ELF-1 (cell line): ENCODE measurements around the gene CYP4F2.
"Not testable (repeated sequence)": the region's sequence is repeated elsewhere in the genome, so short reads cannot be mapped to it uniquely, and the experiment has no call there.

Source experiments
- DNase-seq: peaks from one replicate; pipeline ENCODE4 v3.0.0-alpha.2; 2016; ENCODE audit warnings: low read depth, low spot score

The CYP4F2 gene

GRCh38 chr19:15897738-15898276 lies at the start of gene CYP4F2:
Gene CYP4F2 (minus strand): TSS chr19:15898074. CDS start chr19:15897611, 463 bp downstream.
- DNase-seq: no peak

GRCh38 chr19:15945301-15945700 lies 47.4 kb upstream of the CYP4F2 start:
- DNase-seq: no peak

- DNase-seq: no peak
Measured at GRCh38 chr19:15944401-15944800, 46.5 kb upstream of the CYP4F2 start.

- DNase-seq: no peak
Measured at GRCh38 chr19:15937771-15938170, 39.9 kb upstream of the CYP4F2 start.

GRCh38 chr19:15936950-15937349 lies 39.1 kb upstream of the CYP4F2 start:
- no peak for DNase-seq

- no peak for DNase-seq
Measured at GRCh38 chr19:15936173-15936572, 38.3 kb upstream of the CYP4F2 start.

GRCh38 chr19:15935167-15935702 lies 37.4 kb upstream of the CYP4F2 start:
- DNase-seq: no peak

- no peak for DNase-seq
Measured at GRCh38 chr19:15934332-15935078, 36.6 kb upstream of the CYP4F2 start, which contains the start of gene CYP4F11. Gene CYP4F11 (minus strand): TSS chr19:15934529. CDS start chr19:15934408, 121 bp downstream.

GRCh38 chr19:15933761-15934331 lies 36.0 kb upstream of the CYP4F2 start:
- not testable (repeated sequence) for DNase-seq

GRCh38 chr19:15928321-15928720 lies 30.4 kb upstream of the CYP4F2 start:
- DNase-seq: no peak

GRCh38 chr19:15926484-15926883 lies 28.6 kb upstream of the CYP4F2 start:
- DNase-seq: no peak

GRCh38 chr19:15923702-15924101 lies 25.8 kb upstream of the CYP4F2 start:
- DNase-seq: no peak

- no peak for DNase-seq
Measured at GRCh38 chr19:15922021-15922420, 24.1 kb upstream of the CYP4F2 start.

- DNase-seq: no peak
Measured at GRCh38 chr19:15919243-15919642, 21.4 kb upstream of the CYP4F2 start.

GRCh38 chr19:15915109-15915508 lies 17.2 kb upstream of the CYP4F2 start:
- no peak for DNase-seq

GRCh38 chr19:15913830-15914229 lies 16.0 kb upstream of the CYP4F2 start:
- no peak for DNase-seq

GRCh38 chr19:15913384-15913783 lies 15.5 kb upstream of the CYP4F2 start:
- no peak for DNase-seq

- no peak for DNase-seq
Measured at GRCh38 chr19:15911599-15912235, 13.8 kb upstream of the CYP4F2 start.

- DNase-seq: no peak
Measured at GRCh38 chr19:15905026-15905425, 7.2 kb upstream of the CYP4F2 start.

GRCh38 chr19:15902898-15903297 lies 5.0 kb upstream of the CYP4F2 start:
- DNase-seq: not testable (repeated sequence)

GRCh38 chr19:15902254-15902653 lies 4.4 kb upstream of the CYP4F2 start:
- DNase-seq: no peak

- no peak for DNase-seq
Measured at GRCh38 chr19:15900504-15900903, 2.6 kb upstream of the CYP4F2 start.
